Adrenal gland (tissue), 5 donors: ENCODE data around the gene RASA3.

ENCODE experiments used
- CTCF ChIP-seq, 6 experiments: fragments of 450-650 bp in 4 of 6; fragments of 200-600 bp in 2 of 6; sonication (generic) in 1 of 6; IDR thresholded peaks; 1 replicate in 5 of 6; 2 replicates in 1 of 6; pipeline versions ENCODE4 v1.5.1 to v1.8.0; 2016 to 2021; ENCODE audit warnings: antibody characterized with exemption in 6 of 6, mild to moderate bottlenecking in 2 of 6, moderate library complexity in 1 of 6
- POLR2A ChIP-seq, 2 donors: fragments of 450-650 bp; IDR thresholded peaks; one replicate each; pipeline ENCODE4 v1.6.1; 2017; ENCODE audit warnings: antibody characterized with exemption in 2 of 2, mild to moderate bottlenecking in 2 of 2, moderate library complexity in 1 of 2
- donor health status: DM: no; HTN: no; CAD: no.

DNA sequence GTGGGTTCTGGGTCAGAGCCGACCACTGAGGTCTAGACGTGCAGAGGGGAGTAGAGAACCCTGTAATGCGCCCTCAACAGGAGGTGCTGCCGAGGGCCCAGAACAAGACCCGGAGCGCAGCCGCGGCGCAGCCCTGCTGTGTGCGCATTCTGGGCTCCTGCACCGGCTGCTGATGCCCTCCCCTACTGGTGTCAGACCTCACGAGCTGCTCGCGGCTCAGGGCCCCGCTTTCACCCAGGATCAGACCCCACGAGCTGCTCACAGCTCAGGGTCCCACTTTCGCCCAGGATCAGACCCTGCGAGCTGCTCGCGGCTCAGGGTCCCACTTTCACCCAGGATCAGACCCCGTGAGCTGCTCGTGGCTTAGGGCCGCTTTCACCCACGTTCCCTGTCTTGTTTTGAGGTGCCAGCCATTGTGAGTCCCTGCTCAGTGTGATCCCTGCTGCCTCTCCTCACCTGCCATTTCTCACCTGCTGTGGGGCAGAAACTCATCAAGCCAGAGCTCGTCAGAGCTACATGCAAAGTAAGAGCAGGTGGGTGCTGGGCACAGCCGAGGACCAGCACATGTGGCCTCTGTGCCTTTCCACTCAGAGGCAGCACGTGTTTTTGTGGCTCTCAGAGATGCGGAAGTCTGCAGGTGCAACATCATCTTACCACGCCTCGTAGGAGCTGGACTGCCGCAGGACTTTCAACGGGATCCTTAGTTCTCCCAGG lies 111.5 kb downstream of the RASA3 start:
- TF ChIP-seq CTCF (IDR thresholded peaks at IDR 0.05) (no peak), POLR2A (IDR thresholded peaks at IDR 0.05) (no peak)
